Measurements from ENCODE around the gene KCNQ1.

KCNQ1 gene

GRCh38 chr11:2824851-2825250 is 380.0 kb downstream of the KCNQ1 start:
- Histone ChIP-seq H3K27ac (ENCODE audit: low read depth, low read length) (no peak overlapping the region), H3K9me2 (replicated peaks; ENCODE audit: insufficient read depth, low read length) (no peaks in the 10 kb centered on the region), H3K9me3 (ENCODE audit: insufficient read depth, low read length) (peaks cover 23% of the 10 kb centered on the region; the same call in 1 of the 2 replicates), H3K36me3 (ENCODE audit: low read length) (no peaks in the 10 kb centered on the region), H3K9ac (ENCODE audit: low read length) (no peak overlapping the region), H4K20me1 (ENCODE audit: low read depth, low read length) (no peaks in the 10 kb centered on the region), H3K27me3 (ENCODE audit: low read length) (no peaks in the 10 kb centered on the region), H3F3A (ENCODE audit: insufficient read depth) (no peaks in the 10 kb centered on the region), H3K4me2 (ENCODE audit: low read depth, low read length, poor library complexity, severe bottlenecking) (no peak overlapping the region), H3K4me3 (ENCODE audit: insufficient read depth, low read length, poor library complexity, severe bottlenecking) (no peak overlapping the region), H3K79me2 (ENCODE audit: insufficient read depth, low read length) (no peaks in the 10 kb centered on the region), H2AFZ (ENCODE audit: low read depth, low read length, severe bottlenecking) (no peak overlapping the region)
- no peak for TF ChIP-seq CTCF (IDR thresholded peaks at IDR 0.05; ENCODE audit: insufficient read depth, low read length, poor library complexity, severe bottlenecking)
- no peak for TF ChIP-seq EZH2phosphoT487 (conservative IDR thresholded peaks at IDR 0.05; ENCODE audit: low read length)

GRCh38 chr11:2825261-2825888 is 380.6 kb downstream of the KCNQ1 start:
- H3K9me3 ChIP-seq (ENCODE audit: insufficient read depth, low read length) = peaks cover 23% of the 10 kb centered on the region; the same call in 1 of the 2 replicates
- no peaks in the 10 kb centered on the region for H3K27me3 ChIP-seq (ENCODE audit: low read length)
- no peak overlapping the region for H3K9ac ChIP-seq (ENCODE audit: low read length)
- no peak overlapping the region for H2AFZ ChIP-seq (ENCODE audit: low read depth, low read length, severe bottlenecking)
- no peaks in the 10 kb centered on the region for H3K9me2 ChIP-seq (replicated peaks; ENCODE audit: insufficient read depth, low read length)
- H3K27ac ChIP-seq (ENCODE audit: low read depth, low read length) = no peak overlapping the region
- TF ChIP-seq EZH2phosphoT487 (conservative IDR thresholded peaks at IDR 0.05; ENCODE audit: low read length) (no peak), CTCF (IDR thresholded peaks at IDR 0.05; ENCODE audit: insufficient read depth, low read length, poor library complexity, severe bottlenecking) (no peak)
- H3K4me2 ChIP-seq (ENCODE audit: low read depth, low read length, poor library complexity, severe bottlenecking) = no peak overlapping the region
- no peaks in the 10 kb centered on the region for H4K20me1 ChIP-seq (ENCODE audit: low read depth, low read length)
- no peak overlapping the region for H3K4me3 ChIP-seq (ENCODE audit: insufficient read depth, low read length, poor library complexity, severe bottlenecking)
- no peaks in the 10 kb centered on the region for H3K36me3 ChIP-seq (ENCODE audit: low read length)
- no peaks in the 10 kb centered on the region for H3F3A ChIP-seq (ENCODE audit: insufficient read depth)
- H3K79me2 ChIP-seq (ENCODE audit: insufficient read depth, low read length) = no peaks in the 10 kb centered on the region

GRCh38 chr11:2825889-2826678 is 381.3 kb downstream of the KCNQ1 start:
- Histone ChIP-seq H3K4me3 (ENCODE audit: insufficient read depth, low read length, poor library complexity, severe bottlenecking) (no peak overlapping the region), H3F3A (ENCODE audit: insufficient read depth) (no peaks in the 10 kb centered on the region), H3K4me2 (ENCODE audit: low read depth, low read length, poor library complexity, severe bottlenecking) (no peak overlapping the region), H2AFZ (ENCODE audit: low read depth, low read length, severe bottlenecking) (no peak overlapping the region), H3K27ac (ENCODE audit: low read depth, low read length) (no peak overlapping the region), H3K79me2 (ENCODE audit: insufficient read depth, low read length) (no peaks in the 10 kb centered on the region), H3K9me3 (ENCODE audit: insufficient read depth, low read length) (peaks cover 23% of the 10 kb centered on the region; the same call in 1 of the 2 replicates), H3K9ac (ENCODE audit: low read length) (no peak overlapping the region), H3K9me2 (replicated peaks; ENCODE audit: insufficient read depth, low read length) (no peaks in the 10 kb centered on the region), H4K20me1 (ENCODE audit: low read depth, low read length) (no peaks in the 10 kb centered on the region), H3K27me3 (ENCODE audit: low read length) (no peaks in the 10 kb centered on the region), H3K36me3 (ENCODE audit: low read length) (no peaks in the 10 kb centered on the region)
- no peak for TF ChIP-seq EZH2phosphoT487 (conservative IDR thresholded peaks at IDR 0.05; ENCODE audit: low read length)
- no peak for TF ChIP-seq CTCF (IDR thresholded peaks at IDR 0.05; ENCODE audit: insufficient read depth, low read length, poor library complexity, severe bottlenecking)
